Activated naive CD4-positive, alpha-beta T cell treated with anti-CD3 and anti-CD28 coated beads for 36 hours (primary cell): ENCODE results near the gene CTSW. TPM values are rescaled to one million over a fixed set of nuclear protein-coding genes. Genes with fewer than 3 reads are reported as not detected.

Experiments used
- CTCF ChIA-PET: fragments of 350-600 bp; sonication (Branson Sonifier 250); formaldehyde crosslinking; loops from one replicate; lab custom pipeline; 2021; ENCODE audit warnings: antibody characterized with exemption; lab: Charles Lee
- DNase-seq: peaks from one replicate; pipeline ENCODE4 v3.0.0-alpha.2; 2020
- H3K27ac Mint-ChIP-seq: one replicate; pipeline ENCODE4 v1.8.0; 2021; ENCODE audit warnings: mild to moderate bottlenecking, mixed read lengths
- H3K27me3 Mint-ChIP-seq: one replicate; pipeline ENCODE4 v1.8.0; 2021; ENCODE audit warnings: low read depth, mixed read lengths
- H3K36me3 Mint-ChIP-seq: one replicate; pipeline ENCODE4 v1.8.0; 2021; ENCODE audit warnings: low read depth, mixed read lengths
- H3K4me1 Mint-ChIP-seq: one replicate; pipeline ENCODE4 v1.8.0; 2021; ENCODE audit warnings: low read depth, mixed read lengths
- H3K4me3 Mint-ChIP-seq: one replicate; pipeline ENCODE4 v1.8.0; 2021; ENCODE audit warnings: mild to moderate bottlenecking, moderate library complexity, mixed read lengths
- H3K9me3 Mint-ChIP-seq: one replicate; pipeline ENCODE4 v1.8.0; 2021; ENCODE audit warnings: mixed read lengths
- intact Hi-C: fragments of 100-400 bp; cut with micrococcal nuclease; formaldehyde crosslinking; loops from one replicate; pipeline ENCODE4 v1.15.1; 2023
- total RNA-seq, 2 experiments: library from RNA; stranded (reverse); gene quantifications; one replicate each; pipeline ENCODE4 v1.2.3, GENCODE V29; 2021

The CTSW gene
- total RNA-seq, 2 experiments from 2014 or later = 0.91 to 0.95 TPM

DNA sequence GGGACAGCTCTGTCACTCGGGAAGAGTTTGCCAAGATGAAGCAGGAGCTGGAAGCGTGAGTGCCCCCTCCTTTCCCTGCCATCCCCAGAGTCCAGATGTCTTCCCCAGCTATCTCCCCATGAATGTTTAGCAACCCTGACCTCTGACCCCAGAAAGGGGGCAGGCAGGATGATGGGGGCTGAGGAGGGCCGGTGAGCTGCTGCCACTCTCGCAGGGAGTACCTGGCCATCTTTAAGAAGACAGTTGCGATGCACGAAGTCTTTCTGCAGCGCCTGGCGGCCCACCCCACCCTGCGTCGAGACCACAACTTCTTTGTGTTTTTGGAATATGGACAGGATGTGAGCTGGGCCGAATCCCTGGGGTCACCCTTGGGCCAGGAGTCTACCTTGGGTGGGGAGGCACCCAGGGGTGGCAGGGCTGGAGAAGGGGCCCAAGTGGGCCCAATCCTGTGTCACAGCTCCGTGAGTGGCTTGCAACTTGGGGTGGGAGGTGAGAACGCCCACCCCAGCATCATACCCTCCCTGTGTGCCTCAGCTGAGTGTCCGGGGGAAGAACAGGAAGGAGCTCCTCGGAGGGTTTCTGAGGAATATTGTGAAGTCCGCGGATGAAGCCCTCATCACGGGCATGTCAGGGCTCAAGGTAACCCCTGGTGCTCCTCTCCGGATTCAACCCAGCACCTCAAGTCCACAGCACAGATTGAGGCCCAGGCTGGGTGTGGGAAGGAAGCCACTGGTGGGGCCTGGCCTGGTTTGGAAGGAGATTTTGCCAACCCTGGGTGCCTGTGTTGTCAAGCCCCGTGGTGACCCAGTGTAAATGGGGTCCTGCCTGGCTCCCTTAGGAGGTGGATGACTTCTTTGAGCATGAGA lies 29.2 kb upstream of the CTSW start:
- Mint-ChIP-seq H3K4me3 (no peak overlapping the region), H3K4me1 (peaks cover 20% of the 10 kb centered on the region), H3K36me3 (peaks cover 36% of the 10 kb centered on the region), H3K27ac (no peak overlapping the region), H3K9me3 (peaks cover 8% of the 10 kb centered on the region), H3K27me3 (no peaks in the 10 kb centered on the region)
- CTCF ChIA-PET = interaction anchor here (1.3 to 6.0 kb wide), 7 partner anchors 10 to 70 kb away, joined by 3 to 34 read pairs (median 6); partner anchors contain the start of genes AP5B1, CCDC85B, FIBP and MUS81
- intact Hi-C loops = no loop called here
- no peak for DNase-seq

DNA sequence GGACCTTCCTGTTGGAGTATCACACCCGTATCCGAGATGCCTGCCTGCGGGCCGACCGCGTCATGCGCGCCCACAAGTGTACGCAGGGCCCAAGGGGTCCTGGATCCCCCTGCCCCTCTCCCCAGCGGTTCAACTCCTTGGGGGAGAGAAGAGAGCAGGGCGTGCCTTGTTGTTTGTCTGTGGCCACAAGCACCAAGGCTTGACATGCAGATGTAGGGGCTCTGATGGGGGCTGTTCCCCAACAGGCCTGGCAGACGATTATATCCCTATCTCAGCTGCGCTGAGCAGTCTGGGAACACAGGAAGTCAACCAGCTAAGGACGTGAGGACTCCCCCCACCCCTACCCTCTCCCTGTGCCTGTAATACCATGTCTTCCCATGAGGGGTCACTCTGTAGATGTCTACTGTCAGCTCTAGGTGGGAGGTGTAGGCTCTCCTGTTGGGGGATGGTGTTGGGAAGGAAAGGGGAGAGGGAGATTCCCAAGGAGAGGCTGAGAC lies 28.5 kb upstream of the CTSW start:
- H3K9me3 Mint-ChIP-seq = peaks cover 8% of the 10 kb centered on the region
- no peak overlapping the region for H3K27ac Mint-ChIP-seq
- no peaks in the 10 kb centered on the region for H3K27me3 Mint-ChIP-seq
- intact Hi-C loops = no loop called here
- H3K4me3 Mint-ChIP-seq = no peak overlapping the region
- H3K36me3 Mint-ChIP-seq = peaks cover 43% of the 10 kb centered on the region
- peak; percentile 40 for DNase-seq
- CTCF ChIA-PET = interaction anchor here (0.6 to 6.0 kb wide), 13 partner anchors 9 to 194 kb away, joined by 3 to 34 read pairs (median 4); partner anchors contain the start of genes AP5B1, CCDC85B, FIBP and MUS81
- H3K4me1 Mint-ChIP-seq = peaks cover 26% of the 10 kb centered on the region

DNA sequence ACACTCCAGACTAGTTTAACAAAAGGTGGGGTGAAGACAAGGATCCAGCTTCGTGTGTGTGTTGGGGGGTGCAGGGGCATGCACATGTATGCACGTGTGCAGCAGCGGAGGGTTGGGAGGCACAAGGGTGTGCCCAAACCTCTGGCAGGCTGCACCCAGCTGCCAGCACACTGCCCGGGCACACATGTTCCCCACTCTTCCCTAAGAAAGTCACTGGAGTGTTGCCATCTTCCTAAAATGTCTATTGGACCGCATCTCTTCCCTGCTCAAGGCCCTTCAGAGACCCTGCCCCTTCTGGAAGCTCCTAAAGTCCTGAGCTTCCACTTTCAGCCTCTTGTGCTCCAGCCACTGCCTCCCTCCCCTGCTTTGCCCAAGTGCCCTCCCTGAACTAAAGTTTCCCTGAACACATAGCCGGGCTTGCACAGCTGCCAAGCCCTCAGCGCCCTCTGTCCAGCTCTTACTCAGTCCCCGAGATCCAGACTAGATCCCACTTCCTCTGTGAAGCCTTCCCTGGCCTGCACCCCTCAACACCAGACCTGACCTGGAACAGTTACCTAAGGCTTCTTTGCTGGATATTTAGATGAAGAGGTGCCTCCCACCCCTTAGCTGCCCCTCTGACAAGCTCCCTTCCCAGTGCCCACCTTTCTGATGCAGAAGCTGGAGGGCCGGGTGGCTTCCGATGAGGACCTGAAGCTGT lies 27.7 kb upstream of the CTSW start:
- Mint-ChIP-seq H3K4me1 (peaks cover 33% of the 10 kb centered on the region), H3K4me3 (no peak overlapping the region), H3K36me3 (peaks cover 50% of the 10 kb centered on the region), H3K27me3 (no peaks in the 10 kb centered on the region), H3K27ac (peak overlapping the region; percentile 47), H3K9me3 (peaks cover 8% of the 10 kb centered on the region)
- CTCF ChIA-PET = interaction anchor here (0.6 to 6.0 kb wide), 14 partner anchors 9 to 193 kb away, joined by 3 to 34 read pairs (median 4); partner anchors contain the start of genes AP5B1, CCDC85B, FIBP and MUS81
- intact Hi-C loops = no loop called here
- DNase-seq = no peak

DNA sequence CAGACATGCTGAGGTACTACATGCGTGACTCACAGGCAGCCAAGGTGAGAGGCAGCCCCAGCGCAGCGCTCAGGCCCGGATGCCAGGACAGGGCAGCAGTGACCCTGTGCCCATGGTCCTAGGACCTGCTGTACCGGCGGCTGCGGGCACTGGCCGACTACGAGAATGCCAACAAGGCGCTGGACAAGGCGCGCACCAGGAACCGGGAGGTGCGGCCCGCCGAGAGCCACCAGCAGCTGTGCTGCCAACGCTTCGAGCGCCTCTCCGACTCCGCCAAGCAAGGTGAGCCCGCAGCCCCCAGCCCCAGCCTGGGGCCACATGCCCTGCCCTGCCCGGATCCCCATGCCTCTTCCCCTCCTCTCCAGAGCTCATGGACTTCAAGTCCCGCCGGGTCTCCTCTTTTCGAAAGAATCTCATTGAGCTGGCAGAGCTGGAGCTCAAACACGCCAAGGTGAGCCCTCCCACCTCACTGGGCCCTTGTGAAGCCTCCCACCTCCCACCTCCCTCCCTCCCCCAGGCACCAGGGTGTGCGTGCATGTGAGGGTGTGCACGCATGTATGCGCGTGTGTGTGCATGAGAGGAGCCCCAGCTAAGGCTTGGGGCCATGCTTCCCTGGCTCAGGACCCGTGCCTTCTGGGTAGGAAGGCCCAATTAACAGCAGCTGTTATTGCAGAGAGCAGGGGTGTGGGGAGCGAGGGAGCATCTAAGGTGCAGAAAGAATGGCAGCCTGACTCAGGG lies 27.0 kb upstream of the CTSW start:
- peaks cover 8% of the 10 kb centered on the region for H3K9me3 Mint-ChIP-seq
- H3K27me3 Mint-ChIP-seq = no peaks in the 10 kb centered on the region
- CTCF ChIA-PET = interaction anchor here (0.6 to 6.0 kb wide), 6 partner anchors 19 to 192 kb away, joined by 3 to 34 read pairs (median 6); partner anchors contain the start of genes AP5B1 and SNX32
- intact Hi-C loops = no loop called here
- no peak overlapping the region for H3K4me3 Mint-ChIP-seq
- peaks cover 50% of the 10 kb centered on the region for H3K36me3 Mint-ChIP-seq
- no peak overlapping the region for H3K27ac Mint-ChIP-seq
- H3K4me1 Mint-ChIP-seq = peaks cover 33% of the 10 kb centered on the region
- DNase-seq = no peak

DNA sequence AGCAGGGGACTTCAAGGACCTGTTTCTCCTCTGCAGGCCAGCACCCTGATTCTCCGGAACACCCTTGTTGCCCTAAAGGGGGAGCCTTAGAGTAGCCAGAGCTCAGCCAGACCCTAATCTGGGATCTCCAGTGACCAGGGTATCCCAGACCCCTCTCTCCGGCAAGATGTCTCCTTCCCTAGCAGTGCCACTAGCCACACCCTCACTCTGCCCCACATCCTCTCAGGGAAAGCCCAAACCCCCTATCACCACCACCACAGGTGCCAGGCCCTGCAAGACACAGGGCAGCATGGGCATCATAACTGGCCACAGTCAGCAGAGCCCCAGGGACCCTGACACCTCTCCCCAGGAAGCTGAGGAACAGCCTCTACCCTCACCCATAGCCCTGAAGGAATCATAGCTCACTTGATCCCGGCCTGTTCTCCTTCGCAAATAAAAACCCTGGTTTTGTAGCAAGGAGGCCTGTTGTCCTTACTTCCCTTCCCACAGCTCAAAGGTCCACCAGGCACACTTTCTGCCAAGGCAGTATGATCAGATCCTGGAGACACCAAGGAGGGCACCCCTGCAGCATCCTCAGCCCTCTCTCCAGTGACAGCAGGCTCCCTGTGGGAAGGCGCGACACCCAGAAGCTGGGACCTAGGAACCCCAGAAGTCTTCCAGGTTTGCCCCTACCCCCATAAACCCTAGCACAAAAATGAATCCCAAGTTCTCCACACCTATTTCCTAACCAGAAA lies 26.2 kb upstream of the CTSW start:
- Mint-ChIP-seq H3K4me3 (no peak overlapping the region), H3K27ac (peak overlapping the region; percentile 31), H3K36me3 (peaks cover 50% of the 10 kb centered on the region), H3K4me1 (peaks cover 34% of the 10 kb centered on the region), H3K9me3 (peaks cover 8% of the 10 kb centered on the region), H3K27me3 (no peaks in the 10 kb centered on the region)
- intact Hi-C loops = no loop called here
- CTCF ChIA-PET = interaction anchor here (0.9 to 6.0 kb wide), 2 partner anchors 31 to 33 kb away, joined by 3 to 34 read pairs; no protein-coding TSS in a partner anchor
- DNase-seq = no peak

DNA sequence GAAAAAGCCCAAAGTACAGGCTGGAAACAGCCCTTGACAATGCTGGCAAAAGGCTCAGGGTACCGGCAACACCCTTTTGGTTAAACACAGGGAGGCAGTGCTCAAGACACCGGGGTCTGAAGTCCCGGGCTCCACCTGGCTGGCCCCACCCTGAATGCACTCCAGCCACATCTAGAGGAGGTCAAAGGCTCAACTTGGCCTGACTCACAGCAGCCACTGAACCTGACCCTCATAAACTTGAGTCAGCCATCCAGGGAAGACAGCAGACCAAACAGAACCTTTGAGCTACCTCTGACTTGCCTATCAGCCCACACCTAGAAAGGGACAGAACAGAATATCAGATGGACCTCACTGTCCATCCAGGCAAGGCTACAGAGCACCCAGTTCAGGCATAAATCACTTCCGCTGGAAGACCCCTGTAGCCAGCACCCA lies 25.5 kb upstream of the CTSW start:
- Mint-ChIP-seq H3K27ac (no peak overlapping the region), H3K4me3 (peak overlapping the region; percentile 2), H3K9me3 (peaks cover 8% of the 10 kb centered on the region), H3K27me3 (no peaks in the 10 kb centered on the region), H3K4me1 (peaks cover 36% of the 10 kb centered on the region), H3K36me3 (peaks cover 50% of the 10 kb centered on the region)
- no peak for DNase-seq
- CTCF ChIA-PET = interaction anchor here (0.9 to 6.0 kb wide), 2 partner anchors 30 to 33 kb away, joined by 3 to 34 read pairs; no protein-coding TSS in a partner anchor
- intact Hi-C loops = no loop called here

DNA sequence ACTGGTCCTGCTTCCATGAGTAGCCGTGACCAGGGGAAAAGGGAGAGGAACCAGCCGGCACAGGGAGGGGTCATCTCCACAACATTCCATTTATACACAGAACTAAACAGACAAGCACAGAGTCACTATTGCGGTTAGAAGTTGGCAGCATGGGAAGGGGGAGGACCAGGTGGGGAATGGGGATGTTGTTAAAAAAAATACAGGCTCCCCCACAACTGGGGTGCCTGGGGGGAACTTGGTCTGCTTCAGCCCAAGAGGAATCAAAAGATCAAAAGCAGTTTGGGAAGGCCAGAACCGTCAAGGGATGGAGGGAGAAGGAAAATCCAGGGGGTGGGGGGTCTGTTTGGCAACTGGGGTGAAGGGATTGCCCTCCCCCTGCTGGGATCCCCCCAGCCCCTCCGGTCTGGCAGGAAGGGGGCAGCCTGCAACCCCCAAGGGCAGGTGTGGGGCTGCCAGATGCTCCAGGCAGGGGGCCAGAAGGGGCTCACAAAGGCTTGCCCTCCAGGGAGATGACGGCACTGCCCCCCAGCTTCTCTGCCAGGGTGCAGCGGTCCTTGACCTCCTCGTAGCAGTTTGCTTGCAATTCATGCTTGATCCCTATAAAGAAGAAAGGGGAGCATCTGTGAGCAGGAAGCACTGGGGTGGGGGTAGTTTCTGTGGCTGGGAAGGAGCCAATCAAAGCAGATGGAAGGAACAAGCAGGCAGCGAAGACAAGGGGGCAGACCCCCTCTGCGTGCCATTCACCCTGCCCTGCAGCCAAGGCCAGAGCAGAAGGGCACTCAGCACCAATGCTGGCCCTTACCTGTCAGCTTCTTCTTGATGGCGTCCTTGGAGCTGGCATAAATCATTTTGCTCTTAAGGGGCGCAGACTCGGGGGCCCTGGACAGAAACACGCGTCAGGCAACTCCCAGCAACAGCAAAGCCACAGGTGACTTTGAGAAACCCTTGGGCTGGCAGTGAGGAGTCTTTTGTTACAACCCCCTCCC lies 24.5 kb upstream of the CTSW start:
- H3K9me3 Mint-ChIP-seq = peaks cover 8% of the 10 kb centered on the region
- peak overlapping the region; percentile 13 for H3K27ac Mint-ChIP-seq
- peak overlapping the region; percentile 89 for H3K4me3 Mint-ChIP-seq
- no peak for DNase-seq
- intact Hi-C loops = loop anchor here (5.0 kb wide), 2 partner anchors 473 to 1053 kb away; partner anchors contain the start of genes MAP4K2 and SLC25A45
- peaks cover 52% of the 10 kb centered on the region for H3K36me3 Mint-ChIP-seq
- CTCF ChIA-PET = interaction anchor here (0.7 kb wide), 1 partner anchor 157 kb away, joined by 3 read pairs; the partner anchor contains the start of gene CST6
- H3K27me3 Mint-ChIP-seq = no peaks in the 10 kb centered on the region
- peaks cover 36% of the 10 kb centered on the region for H3K4me1 Mint-ChIP-seq

DNA sequence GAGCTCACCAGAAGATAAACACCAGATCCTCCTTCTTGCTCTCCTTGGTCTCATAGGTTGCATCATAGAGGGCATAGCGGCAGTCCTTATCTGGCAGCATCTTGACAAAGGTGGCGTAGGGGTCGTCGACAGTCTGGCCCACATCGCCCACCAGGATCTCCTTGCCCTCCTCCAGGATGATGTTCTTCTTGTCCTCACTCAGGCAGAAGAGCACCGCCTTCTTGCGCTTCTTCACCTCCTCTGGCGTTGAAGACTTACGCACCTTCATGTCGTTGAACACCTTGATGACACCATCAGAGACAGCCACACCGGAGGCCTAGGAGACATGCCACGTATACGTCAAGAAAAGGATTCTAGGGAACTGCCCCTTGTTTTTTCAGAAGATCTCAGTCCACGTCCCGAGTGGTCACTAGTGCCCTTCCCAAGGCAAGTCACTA lies 23.7 kb upstream of the CTSW start:
- peaks cover 36% of the 10 kb centered on the region for H3K4me1 Mint-ChIP-seq
- H3K27ac Mint-ChIP-seq = peak overlapping the region; percentile 85
- intact Hi-C loops = loop anchor here (5.0 kb wide), 2 partner anchors 474 to 1054 kb away; partner anchors contain the start of genes MAP4K2 and SLC25A45
- no peak for DNase-seq
- peak overlapping the region; percentile 89 for H3K4me3 Mint-ChIP-seq
- H3K27me3 Mint-ChIP-seq = no peaks in the 10 kb centered on the region
- peaks cover 54% of the 10 kb centered on the region for H3K36me3 Mint-ChIP-seq
- CTCF ChIA-PET = interaction anchor here (0.7 kb wide), 1 partner anchor 156 kb away, joined by 3 read pairs; the partner anchor contains the start of gene CST6
- H3K9me3 Mint-ChIP-seq = peaks cover 8% of the 10 kb centered on the region

DNA sequence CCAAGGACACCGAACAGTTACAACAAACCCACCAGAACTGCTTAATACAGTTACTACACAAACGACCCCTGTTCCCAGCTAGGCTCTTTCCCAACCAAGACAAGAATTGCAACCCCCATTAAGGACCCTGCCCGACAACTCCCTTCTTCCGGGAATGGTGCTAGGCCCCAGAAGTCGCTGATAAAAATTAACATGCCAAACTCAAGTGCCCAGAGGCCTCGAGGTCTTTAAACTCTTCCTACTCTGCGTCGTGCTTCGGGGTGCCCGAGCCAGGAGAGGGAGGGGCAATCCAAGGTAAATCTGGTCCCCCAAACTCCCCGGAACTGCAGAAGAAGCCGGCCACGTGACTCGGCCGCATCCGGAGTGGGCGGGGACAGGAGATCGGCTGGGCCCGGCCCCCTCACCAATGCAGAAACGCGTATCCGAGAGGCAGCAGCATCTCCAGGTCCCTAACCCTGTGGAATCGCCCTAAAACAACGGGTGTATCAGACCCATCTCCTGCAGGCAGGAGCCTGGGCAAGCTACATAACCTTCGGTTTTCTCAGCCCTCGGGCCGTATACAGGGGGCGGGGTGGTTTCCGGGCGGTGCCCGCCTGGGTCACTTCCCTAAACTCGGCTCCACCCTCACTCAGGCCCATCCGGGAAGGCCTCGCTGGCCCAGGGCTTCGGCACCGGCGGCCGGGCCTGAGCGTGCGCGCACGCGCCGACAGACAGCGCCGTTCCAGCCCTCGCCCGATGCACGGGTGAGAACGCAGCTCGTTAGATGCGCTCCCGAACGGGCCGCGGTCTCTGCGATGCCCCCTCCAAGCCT lies 22.7 kb upstream of the CTSW start:
- Mint-ChIP-seq H3K27ac (peak overlapping the region; percentile 85), H3K4me1 (peaks cover 44% of the 10 kb centered on the region), H3K36me3 (peaks cover 51% of the 10 kb centered on the region), H3K27me3 (no peaks in the 10 kb centered on the region), H3K9me3 (peaks cover 3% of the 10 kb centered on the region), H3K4me3 (peak overlapping the region; percentile 89)
- intact Hi-C loops = loop anchor here (5.0 kb wide), 2 partner anchors 475 to 1055 kb away; partner anchors contain the start of genes MAP4K2 and SLC25A45
- DNase-seq = peak; percentile 88
- CTCF ChIA-PET = interaction anchor here (0.6 to 1.0 kb wide), 2 partner anchors 77 to 134 kb away, joined by 3 read pairs; no protein-coding TSS in a partner anchor
